ENCODE measurements around the gene CPNE6.

The CPNE6 gene

GRCh38 chr14:24108336-24108874, 37.0 kb downstream of the CPNE6 start:
- DNase-seq = no peak

- DNase-seq = no peak
These were observed 38.7 kb downstream of the CPNE6 start for GRCh38 chr14:24110060-24110459.

- DNase-seq = no peak
These were observed 39.2 kb downstream of the CPNE6 start for GRCh38 chr14:24110523-24110922.

- DNase-seq = no peak
These were observed 42.0 kb downstream of the CPNE6 start for GRCh38 chr14:24113379-24113800.

DNA sequence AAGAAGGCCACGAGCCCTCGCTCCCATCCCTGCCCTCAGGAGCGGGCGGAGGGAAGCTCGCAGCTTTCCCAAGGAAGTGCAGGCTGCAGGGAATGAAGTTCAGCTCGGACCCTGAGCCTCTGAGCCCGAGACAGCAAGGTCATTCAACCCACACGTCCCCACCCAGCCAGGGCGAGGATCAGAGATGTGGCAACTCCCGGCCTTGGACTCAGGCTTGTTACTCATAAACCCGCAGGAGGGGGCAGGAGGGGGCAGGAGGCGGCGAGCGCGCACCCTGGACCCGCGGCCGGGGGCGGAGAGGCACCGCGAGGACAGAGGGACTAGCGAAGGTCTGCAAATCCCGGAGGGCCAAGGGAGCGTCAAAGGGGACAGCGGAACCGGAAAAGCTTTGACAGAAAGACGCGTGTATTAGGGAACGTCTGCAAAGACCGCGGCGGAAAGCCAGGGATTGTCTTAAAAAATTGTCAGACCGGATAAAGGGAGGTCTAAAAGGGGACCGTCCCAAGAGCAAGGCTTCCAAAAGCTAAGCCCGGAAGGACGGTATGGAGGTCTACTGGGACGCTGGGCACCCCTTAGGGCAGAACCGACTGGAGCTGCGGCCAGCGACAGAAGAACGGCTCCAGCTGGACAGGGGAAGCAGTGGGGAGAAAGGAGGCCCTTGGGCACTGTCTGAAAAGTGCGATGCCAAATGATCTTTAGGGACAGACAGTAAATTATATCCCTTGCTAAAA, 42.6 kb downstream of the CPNE6 start:
- peak; percentile 69 for DNase-seq

DNA sequence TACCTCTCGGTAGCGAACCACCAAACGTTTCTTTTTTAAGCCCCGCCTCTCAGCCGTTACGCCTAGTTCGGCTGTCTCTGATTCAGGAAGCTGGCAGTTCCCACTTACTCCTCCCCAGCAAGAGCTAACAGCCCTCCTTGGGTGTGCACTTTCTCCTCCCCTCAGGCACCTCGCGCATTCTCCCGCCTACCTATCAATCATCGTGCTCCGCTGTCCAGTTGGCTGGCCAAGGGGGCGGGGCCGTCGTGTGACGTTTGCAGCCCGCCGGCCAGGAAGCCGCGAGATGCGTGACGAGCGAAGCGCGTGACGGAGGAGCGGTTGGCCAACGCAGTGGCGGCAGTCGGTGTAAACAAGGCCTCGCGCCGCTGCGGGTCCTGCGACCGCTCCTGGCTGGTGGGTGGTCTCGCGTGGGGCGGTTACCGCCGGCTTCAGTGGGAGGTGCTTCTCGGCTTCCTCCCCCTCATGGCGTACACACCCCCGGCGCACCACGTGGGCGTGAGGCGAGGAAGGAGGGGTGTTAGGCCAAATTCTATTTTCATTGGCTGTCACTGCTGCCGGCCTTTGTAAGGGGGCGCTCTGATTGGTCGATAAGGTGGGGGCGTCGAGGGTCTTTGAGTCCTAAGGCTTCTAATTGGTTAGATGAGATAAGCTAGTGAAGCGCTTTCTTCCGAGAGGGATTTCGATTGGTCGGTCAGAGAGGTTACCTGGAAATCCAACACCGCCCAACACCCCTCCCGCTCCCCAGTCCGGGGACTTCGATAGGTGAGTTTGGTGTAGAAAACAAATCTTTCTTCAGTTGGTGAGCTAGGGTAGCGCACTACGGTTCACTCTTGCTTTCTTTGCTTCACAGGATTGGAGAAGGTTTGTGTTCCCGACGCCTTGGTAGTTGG, 43.4 kb downstream of the CPNE6 start, which contains the start of the genes DCAF11 and NRL:
DCAF11 (plus strand) TSS at position 246 of the 890 bp plus-strand sequence. CDS start 818 bp downstream, outside the sequence.
NRL (minus strand) TSS at position 418 of the 890 bp plus-strand sequence. CDS start 32,101 bp downstream, outside the sequence.
- DNase-seq = peak; percentile 99

DNA sequence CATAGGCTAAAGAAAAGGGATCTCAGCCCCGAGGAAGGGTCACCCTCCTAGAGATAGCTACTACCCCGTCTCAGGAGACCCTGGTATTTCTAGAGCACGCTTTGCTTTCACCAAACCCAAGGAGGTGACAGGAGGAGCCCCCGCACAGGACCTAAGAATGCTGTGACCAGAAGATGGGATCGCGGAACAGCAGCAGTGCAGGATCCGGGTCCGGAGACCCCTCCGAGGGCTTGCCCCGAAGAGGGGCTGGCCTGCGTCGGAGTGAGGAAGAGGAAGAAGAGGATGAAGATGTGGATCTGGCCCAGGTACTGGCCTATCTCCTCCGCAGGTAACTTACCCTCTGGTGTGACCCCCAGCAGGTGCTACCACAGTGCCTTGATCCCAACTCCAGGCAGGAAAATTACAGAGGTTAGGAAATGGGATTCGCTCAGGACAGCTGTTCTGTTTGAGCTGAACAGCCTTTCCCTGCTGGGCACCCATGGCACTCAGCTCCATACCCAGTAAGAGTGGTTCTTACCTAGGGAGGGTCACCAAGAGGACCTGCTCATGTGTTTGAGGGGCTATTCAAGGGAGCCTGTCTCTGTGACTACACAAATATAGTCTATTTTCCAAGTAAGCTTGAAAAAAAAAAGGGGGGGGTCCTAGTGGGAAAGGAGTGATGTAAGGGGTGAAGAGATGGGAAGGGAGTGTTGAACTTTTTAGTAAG, 44.2 kb downstream of the CPNE6 start:
- DNase-seq = no peak

DNA sequence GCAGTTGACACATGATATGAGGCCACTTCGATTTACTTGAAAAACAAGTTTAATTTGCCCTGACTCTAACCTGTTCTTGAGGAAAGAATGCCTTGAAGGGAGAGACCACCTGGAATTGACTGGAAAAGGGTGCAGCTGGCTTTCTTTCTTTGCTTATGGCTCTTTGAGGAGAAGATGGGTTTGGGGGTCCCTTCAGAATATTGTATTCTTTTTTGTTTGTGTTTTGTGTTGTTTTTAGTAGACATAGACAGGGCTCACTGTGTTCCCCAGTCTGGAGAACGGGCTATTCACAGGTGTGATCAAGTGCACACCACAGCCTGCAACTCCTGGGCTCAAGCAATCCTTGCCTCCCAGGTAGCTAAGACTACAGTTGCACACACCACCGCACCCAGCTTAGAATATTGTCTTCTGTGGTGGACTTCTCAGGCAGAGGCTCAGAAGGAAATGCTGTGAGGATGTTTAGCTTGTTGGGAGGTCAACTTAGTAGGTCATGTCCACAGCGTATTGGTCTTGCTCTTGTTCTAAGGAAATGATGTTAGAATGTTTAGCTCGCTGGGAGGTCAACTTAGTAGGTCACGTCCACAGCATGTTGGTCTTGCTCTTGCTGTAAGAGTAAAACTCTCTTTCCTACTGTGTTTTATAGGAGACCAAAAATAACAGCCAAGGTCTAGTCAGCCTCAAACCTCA, 44.9 kb downstream of the CPNE6 start:
- DNase-seq = no peak

- no peak for DNase-seq
These were observed 45.8 kb downstream of the CPNE6 start for GRCh38 chr14:24117179-24117578.

DNA sequence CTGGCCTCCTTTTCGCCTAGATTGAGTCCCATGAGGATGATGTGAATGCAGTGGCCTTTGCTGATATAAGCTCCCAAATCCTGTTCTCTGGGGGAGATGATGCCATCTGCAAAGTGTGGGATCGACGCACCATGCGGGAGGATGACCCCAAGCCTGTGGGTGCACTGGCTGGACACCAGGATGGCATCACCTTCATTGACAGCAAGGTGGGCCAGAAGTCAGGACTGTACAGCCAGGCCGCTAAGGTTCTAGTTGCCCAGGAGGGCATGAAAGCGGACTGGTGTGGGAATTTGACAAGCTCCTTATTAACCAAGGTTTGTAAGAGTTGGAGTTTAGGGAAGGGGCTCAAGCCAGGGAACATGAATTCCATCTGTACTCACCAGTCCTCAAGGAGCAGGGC, 48.3 kb downstream of the CPNE6 start:
- no peak for DNase-seq

GRCh38 chr14:24121210-24121609, 49.8 kb downstream of the CPNE6 start:
- DNase-seq = no peak

DNA sequence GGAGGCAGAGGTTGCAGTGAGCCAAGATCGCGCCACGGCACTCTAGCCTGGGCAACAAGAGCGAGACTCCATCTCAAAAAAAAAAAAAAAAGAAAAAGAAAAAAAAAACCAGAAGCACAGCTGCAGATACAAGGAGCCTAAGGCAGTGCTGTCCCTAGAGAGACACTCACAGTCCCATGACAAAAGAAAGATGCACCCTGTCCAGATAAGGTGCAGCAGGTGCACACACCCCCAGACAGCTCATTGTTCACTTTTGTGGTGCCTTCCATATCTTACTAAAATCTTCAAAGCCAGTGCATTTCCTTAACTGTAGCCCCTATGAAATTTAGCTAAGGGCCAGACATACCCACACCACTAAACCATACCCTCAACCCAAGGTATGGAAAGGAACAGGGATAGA, 51.1 kb downstream of the CPNE6 start:
- no peak for DNase-seq

GRCh38 chr14:24122898-24123297, 51.5 kb downstream of the CPNE6 start:
- no peak for DNase-seq

DNA sequence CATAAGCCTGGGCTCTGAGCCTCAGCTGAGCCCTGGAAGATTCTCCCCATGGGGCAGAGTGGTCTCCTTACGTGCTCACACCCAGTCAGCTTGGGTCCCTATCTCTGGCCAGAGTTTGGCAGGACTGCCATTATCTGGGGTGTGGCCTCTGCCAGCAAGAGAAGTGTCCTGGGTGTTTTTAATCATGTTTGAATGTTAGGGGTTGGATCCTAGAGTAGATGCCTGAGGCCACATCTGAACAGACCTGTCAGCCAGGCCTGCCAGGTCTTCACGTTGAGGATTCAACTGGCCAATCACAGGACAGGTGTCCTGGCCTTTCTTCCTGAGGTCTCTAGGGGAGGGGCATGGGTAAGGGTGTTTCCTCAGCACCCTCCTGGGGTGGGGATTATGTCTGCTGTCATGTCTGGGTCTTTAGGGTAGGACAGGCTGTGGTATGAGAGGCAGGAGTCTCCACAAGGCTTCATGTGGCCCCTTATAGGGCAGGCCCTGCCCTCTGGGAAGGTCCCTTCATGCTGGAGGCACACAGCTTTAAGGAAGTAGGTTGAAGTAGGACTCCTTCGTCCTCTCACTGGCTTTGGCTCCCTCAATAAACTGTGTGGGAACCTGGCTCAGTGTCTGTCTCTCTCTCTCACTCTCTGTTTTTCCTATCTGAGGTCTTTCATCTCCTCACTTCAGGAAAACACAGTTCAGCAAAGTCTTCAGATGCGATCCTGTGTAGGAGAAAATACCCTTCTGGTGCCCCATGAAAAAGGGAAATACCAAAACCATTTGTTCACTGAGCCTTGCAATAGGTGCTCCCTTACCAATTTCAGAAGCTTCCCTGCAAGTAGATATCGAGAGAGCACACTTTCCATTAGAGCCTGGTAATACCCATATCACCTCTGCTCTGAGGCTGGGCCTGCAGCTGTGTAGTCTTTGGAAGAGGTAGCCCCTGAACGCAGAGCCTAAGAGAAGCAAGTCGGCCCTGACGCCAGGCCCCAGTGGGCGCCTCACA, 52.4 kb downstream of the CPNE6 start:
- no peak for DNase-seq

- no peak for DNase-seq
These were observed 55.6 kb downstream of the CPNE6 start for GRCh38 chr14:24126939-24127338.

- no peak for DNase-seq
These were observed 56.3 kb downstream of the CPNE6 start for GRCh38 chr14:24127673-24128072.

Measured in NCI-H1436 (cell line).